H9 (cell line): Measurements from ENCODE around the gene PDE6H. TPM values are rescaled to one million over a fixed set of nuclear protein-coding genes. Genes with fewer than 3 reads are reported as not detected.

Source experiments
- DNase-seq: peaks from one replicate; pipeline ENCODE4 v3.0.0-alpha.2; 2017
- H2AFZ ChIP-seq: one replicate; pipeline ENCODE4 v1.6.1; 2013; ENCODE audit warnings: mild to moderate bottlenecking, low read length, control low read depth, moderate library complexity
- H2AK5ac ChIP-seq: 2 replicates; pipeline ENCODE4 v1.6.1; 2013; ENCODE audit warnings: low read length, control low read depth, mixed read lengths; ENCODE audit not compliant: insufficient read length
- H2BK120ac ChIP-seq: one replicate; pipeline ENCODE4 v1.6.1; 2013; ENCODE audit warnings: low read depth, mild to moderate bottlenecking, low read length, control low read depth, inconsistent platforms; ENCODE audit not compliant: poor library complexity, severe bottlenecking
- H2BK12ac ChIP-seq: 2 replicates; pipeline ENCODE4 v1.6.1; 2013; ENCODE audit warnings: low read length, control low read depth, mixed read lengths, low read depth; ENCODE audit not compliant: insufficient read length
- H2BK15ac ChIP-seq: 2 replicates; pipeline ENCODE4 v1.6.1; 2013; ENCODE audit warnings: low read depth, low read length, control low read depth
- H2BK20ac ChIP-seq: one replicate; pipeline ENCODE4 v1.6.1; 2013; ENCODE audit warnings: low read depth, mild to moderate bottlenecking, low read length, control low read depth, inconsistent platforms; ENCODE audit not compliant: poor library complexity, severe bottlenecking
- H2BK5ac ChIP-seq: 2 replicates; pipeline ENCODE4 v1.6.1; 2013; ENCODE audit warnings: low read length, control low read depth, mixed read lengths; ENCODE audit not compliant: insufficient read length
- H3K14ac ChIP-seq: 2 replicates; pipeline ENCODE4 v1.6.1; 2013; ENCODE audit warnings: low read length, control low read depth; ENCODE audit not compliant: insufficient read depth
- H3K18ac ChIP-seq: 2 replicates; pipeline ENCODE4 v1.6.1; 2013; ENCODE audit warnings: low read depth, mild to moderate bottlenecking, mixed read lengths, low read length, control low read depth; ENCODE audit not compliant: insufficient read length
- H3K23ac ChIP-seq: 2 replicates; pipeline ENCODE4 v1.6.1; 2013; ENCODE audit warnings: low read length, control low read depth, mixed read lengths, low read depth; ENCODE audit not compliant: insufficient read length
- H3K23me2 ChIP-seq: 2 replicates; pipeline ENCODE4 v1.6.1; 2013; ENCODE audit warnings: low read depth, mild to moderate bottlenecking, mixed read lengths, low read length, control low read depth; ENCODE audit not compliant: insufficient read length, poor library complexity, severe bottlenecking
- H3K27ac ChIP-seq: 2 replicates; pipeline ENCODE4 v1.5.1; 2013; ENCODE audit warnings: low read length, control low read depth, mixed read lengths, low read depth; ENCODE audit not compliant: insufficient read length
- H3K27me3 ChIP-seq: 2 replicates; pipeline ENCODE4 v1.6.1; 2013; ENCODE audit warnings: low read length, control low read depth, inconsistent platforms; ENCODE audit not compliant: insufficient read depth
- H3K4ac ChIP-seq: 2 replicates; pipeline ENCODE4 v1.6.1; 2013; ENCODE audit warnings: low read depth, mild to moderate bottlenecking, control low read depth, inconsistent platforms, low read length, moderate library complexity
- H3K4me1 ChIP-seq: 2 replicates; pipeline ENCODE4 v1.6.1; 2013; ENCODE audit warnings: low read length, control low read depth, inconsistent platforms; ENCODE audit not compliant: insufficient read depth
- H3K4me2 ChIP-seq: 2 replicates; pipeline ENCODE4 v1.6.1; 2013; ENCODE audit warnings: low read length, control low read depth, mixed read lengths; ENCODE audit not compliant: insufficient read length, insufficient read depth
- H3K56ac ChIP-seq: 2 replicates; pipeline ENCODE4 v1.6.1; 2013; ENCODE audit warnings: low read depth, mild to moderate bottlenecking, mixed read lengths, low read length, control low read depth; ENCODE audit not compliant: insufficient read length
- H3K79me1 ChIP-seq: 2 replicates; pipeline ENCODE4 v1.6.1; 2013; ENCODE audit warnings: low read depth, mild to moderate bottlenecking, moderate library complexity, low read length, control low read depth, inconsistent platforms; ENCODE audit not compliant: insufficient read depth, poor library complexity, severe bottlenecking
- H3K79me2 ChIP-seq: 2 replicates; pipeline ENCODE4 v1.6.1; 2013; ENCODE audit warnings: low read length, control low read depth, inconsistent platforms; ENCODE audit not compliant: insufficient read depth
- H3K9ac ChIP-seq: 2 replicates; pipeline ENCODE4 v1.6.1; 2013; ENCODE audit warnings: low read length, control low read depth, mixed read lengths; ENCODE audit not compliant: insufficient read length; ENCODE audit errors: extremely low read depth
- H3K9me3 ChIP-seq: one replicate; pipeline ENCODE4 v1.6.1; 2013; ENCODE audit warnings: low read depth, low read length, inconsistent platforms; ENCODE audit not compliant: control insufficient read depth
- H3T11ph ChIP-seq: one replicate; pipeline ENCODE4 v1.6.1; 2013; ENCODE audit warnings: mild to moderate bottlenecking, low read length, control low read depth, inconsistent platforms
- H4K20me1 ChIP-seq: one replicate; pipeline ENCODE4 v1.6.1; 2013; ENCODE audit not compliant: control insufficient read depth, insufficient read length, insufficient read depth
- H4K5ac ChIP-seq: 2 replicates; pipeline ENCODE4 v1.6.1; 2013; ENCODE audit warnings: low read depth, mild to moderate bottlenecking, mixed read lengths, low read length, control low read depth; ENCODE audit not compliant: insufficient read length
- H4K8ac ChIP-seq: replicated peaks from 2 replicates; pipeline ENCODE4 v1.6.1; 2013; ENCODE audit warnings: low read length, control low read depth, mixed read lengths, low read depth; ENCODE audit not compliant: insufficient read length
- H4K91ac ChIP-seq: 2 replicates; pipeline ENCODE4 v1.6.1; 2013; ENCODE audit warnings: low read depth, mild to moderate bottlenecking, moderate library complexity, mixed read lengths, low read length, control low read depth; ENCODE audit not compliant: insufficient read length
- H3K27ac Mint-ChIP-seq, 3 experiments: 2 replicates in 2 of 3; 3 replicates in 1 of 3; pipeline ENCODE4 v1.8.0; 2020 to 2021; ENCODE audit warnings: mixed read lengths in 3 of 3, mild to moderate bottlenecking in 1 of 3, moderate library complexity in 1 of 3
- H3K27me3 Mint-ChIP-seq: 2 replicates; pipeline ENCODE4 v1.8.0; 2021; ENCODE audit warnings: low read depth, mild to moderate bottlenecking, moderate library complexity, mixed read lengths
- H3K36me3 Mint-ChIP-seq, 3 experiments: 2 replicates in 2 of 3; 3 replicates in 1 of 3; pipeline ENCODE4 v1.8.0; 2020 to 2021; ENCODE audit warnings: low read depth in 3 of 3, mixed read lengths in 3 of 3; ENCODE audit not compliant: insufficient read depth in 1 of 3
- H3K4me1 Mint-ChIP-seq, 2 experiments: 2 replicates each; pipeline ENCODE4 v1.8.0; 2020; ENCODE audit warnings: mixed read lengths in 2 of 2
- H3K4me3 Mint-ChIP-seq, 2 experiments: 2 replicates in 1 of 2; 3 replicates in 1 of 2; pipeline ENCODE4 v1.8.0; 2020 to 2021; ENCODE audit warnings: mild to moderate bottlenecking in 2 of 2, mixed read lengths in 2 of 2, moderate library complexity in 1 of 2
- H3K9me3 Mint-ChIP-seq, 2 experiments: 2 replicates in 1 of 2; 3 replicates in 1 of 2; pipeline ENCODE4 v1.8.0; 2020; ENCODE audit warnings: mild to moderate bottlenecking in 2 of 2, mixed read lengths in 2 of 2, moderate library complexity in 1 of 2
- WGBS: extraction: QIAGEN DNeasy Blood & Tissue Kit; methylation state at CpG from one replicate; pipeline ENCODE4 v1.1.7; 2013; ENCODE audit warnings: missing lambda C conversion rate, low lambda C conversion rate, mixed read lengths; ENCODE audit not compliant: insufficient read length; ENCODE audit errors: extremely low coverage; 5-methylcytosine and 5-hydroxymethylcytosine counted together
- total RNA-seq: library from RNA; stranded (reverse); gene quantifications from 2 replicates; pipeline ENCODE4 v1.2.1, GENCODE V29; 2021
- TF ChIP-seq, protein P1 (sequence below): fragments of 200-600 bp; sonication (generic); conservative IDR thresholded peaks from 3 replicates; pipeline ENCODE4 v1.8.0; 2021; ENCODE audit warnings: antibody characterized with exemption, mild to moderate bottlenecking

PDE6H gene
- total RNA-seq, 1 experiment from 2014 or later: not detected

DNA sequence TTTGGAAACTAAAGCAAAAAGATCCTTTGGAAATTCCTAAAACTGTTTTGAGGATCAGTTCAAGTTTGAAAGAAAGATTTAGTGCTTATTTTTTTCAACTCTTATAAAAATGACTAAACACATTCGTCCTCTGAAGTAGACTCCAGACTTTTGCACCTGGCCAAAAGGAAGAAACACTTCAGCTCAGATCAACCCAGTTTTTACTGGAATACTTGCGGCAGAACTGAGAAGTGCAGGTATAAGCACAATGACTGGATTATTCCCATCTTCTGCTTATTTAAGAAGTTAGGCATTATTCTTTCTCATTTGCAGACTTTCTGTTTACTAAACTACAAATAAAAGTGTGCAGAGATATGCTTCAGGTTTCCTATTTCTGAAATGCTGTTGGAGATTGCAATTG, 41.9 kb downstream of the PDE6H start:
- Histone ChIP-seq H2AK5ac (no peak overlapping the region), H3K23me2 (no peaks in the 10 kb centered on the region), H2BK5ac (no peak overlapping the region), H2BK20ac (no peak overlapping the region), H4K20me1 (no peaks in the 10 kb centered on the region), H2BK12ac (no peak overlapping the region), H2BK120ac (no peak overlapping the region), H3K18ac (no peak overlapping the region), H2AFZ (no peak overlapping the region), H3T11ph (no peak overlapping the region), H4K8ac (no peak overlapping the region), H3K9me3 (no peaks in the 10 kb centered on the region), H3K4ac (no peak overlapping the region), H3K27ac (no peak overlapping the region), H3K79me2 (no peaks in the 10 kb centered on the region), H3K4me2 (no peak overlapping the region), H3K56ac (no peak overlapping the region), H3K27me3 (no peaks in the 10 kb centered on the region), H3K4me1 (no peaks in the 10 kb centered on the region; the same call in 1 of the 2 replicates), H3K9ac (no peak overlapping the region), H3K23ac (no peak overlapping the region), H4K5ac (no peak overlapping the region), H3K14ac (no peak overlapping the region), H4K91ac (no peak overlapping the region), H3K79me1 (no peaks in the 10 kb centered on the region), H2BK15ac (no peak overlapping the region)
- Mint-ChIP-seq H3K36me3 (no peaks in the 10 kb centered on the region; a peak in 1 of 7 replicates), H3K9me3 (peaks cover 0 to 3% of the 10 kb centered on the region in 2 experiments; a peak in 2 of 5 replicates), H3K4me3 (no peak overlapping the region), H3K27me3 (no peaks in the 10 kb centered on the region), H3K27ac (no peak overlapping the region), H3K4me1 (peaks cover 9 to 16% of the 10 kb centered on the region in 2 experiments)
- no CpG with 5 or more reads among the region's 2 CpGs for WGBS
- TF ChIP-seq, protein P1, sequence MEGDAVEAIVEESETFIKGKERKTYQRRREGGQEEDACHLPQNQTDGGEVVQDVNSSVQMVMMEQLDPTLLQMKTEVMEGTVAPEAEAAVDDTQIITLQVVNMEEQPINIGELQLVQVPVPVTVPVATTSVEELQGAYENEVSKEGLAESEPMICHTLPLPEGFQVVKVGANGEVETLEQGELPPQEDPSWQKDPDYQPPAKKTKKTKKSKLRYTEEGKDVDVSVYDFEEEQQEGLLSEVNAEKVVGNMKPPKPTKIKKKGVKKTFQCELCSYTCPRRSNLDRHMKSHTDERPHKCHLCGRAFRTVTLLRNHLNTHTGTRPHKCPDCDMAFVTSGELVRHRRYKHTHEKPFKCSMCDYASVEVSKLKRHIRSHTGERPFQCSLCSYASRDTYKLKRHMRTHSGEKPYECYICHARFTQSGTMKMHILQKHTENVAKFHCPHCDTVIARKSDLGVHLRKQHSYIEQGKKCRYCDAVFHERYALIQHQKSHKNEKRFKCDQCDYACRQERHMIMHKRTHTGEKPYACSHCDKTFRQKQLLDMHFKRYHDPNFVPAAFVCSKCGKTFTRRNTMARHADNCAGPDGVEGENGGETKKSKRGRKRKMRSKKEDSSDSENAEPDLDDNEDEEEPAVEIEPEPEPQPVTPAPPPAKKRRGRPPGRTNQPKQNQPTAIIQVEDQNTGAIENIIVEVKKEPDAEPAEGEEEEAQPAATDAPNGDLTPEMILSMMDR: no peak
- DNase-seq: no peak
